Ovary (tissue), 9 donors: ENCODE data around the gene KCNJ3. TPM values are rescaled to one million over a fixed set of nuclear protein-coding genes. Genes with fewer than 3 reads are reported as not detected.

ENCODE experiments used
- DNase-seq, 5 donors: peaks; one replicate each; pipeline ENCODE4 v3.0.0-alpha.2; 2019 to 2020
- H3K27ac ChIP-seq, 2 donors: fragments of 200-600 bp; one replicate each; pipeline versions ENCODE4 v1.5.1 to v1.8.0; 2019 to 2022
- H3K27me3 ChIP-seq: fragments of 200-600 bp; one replicate; pipeline ENCODE4 v1.8.0; 2022
- H3K36me3 ChIP-seq: fragments of 200-600 bp; sonication (generic); one replicate; pipeline ENCODE4 v1.5.1; 2019
- H3K4me1 ChIP-seq: one replicate; pipeline ENCODE4 v1.8.1; 2013; ENCODE audit warnings: mild to moderate bottlenecking, moderate library complexity; ENCODE audit not compliant: insufficient read depth
- H3K4me3 ChIP-seq: fragments of 200-600 bp; sonication (generic); one replicate; pipeline ENCODE4 v1.5.1; 2017
- H3K9me3 ChIP-seq, 2 donors: fragments of 200-600 bp in 1 of 2; sonication (generic) in 1 of 2; one replicate each; pipeline versions ENCODE4 v1.5.1 to v1.8.1; 2013 to 2019; ENCODE audit warnings: mild to moderate bottlenecking in 1 of 2, moderate library complexity in 1 of 2
- CTCF ChIP-seq, 3 donors: fragments of 450-650 bp in 2 of 3; fragments of 200-600 bp in 1 of 3; IDR thresholded peaks; one replicate each; pipeline versions ENCODE4 v1.5.1 to v1.8.0; 2016 to 2022; ENCODE audit warnings: antibody characterized with exemption in 3 of 3, mild to moderate bottlenecking in 1 of 3
- EP300 ChIP-seq: sonication (generic); formaldehyde crosslinking; IDR thresholded peaks from one replicate; pipeline ENCODE4 v1.6.1; 2017; ENCODE audit warnings: antibody characterized with exemption
- POLR2A ChIP-seq: fragments of 450-650 bp; IDR thresholded peaks from one replicate; pipeline ENCODE4 v1.6.1; 2017; ENCODE audit warnings: antibody characterized with exemption, mild to moderate bottlenecking, moderate library complexity
- WGBS, 3 donors: extraction: QIAGEN DNeasy Blood & Tissue Kit in 1 of 3; methylation state at CpG; one replicate each; pipeline versions ENCODE4 v1.1.5 to v1.1.7; 2013 to 2017; 5-methylcytosine and 5-hydroxymethylcytosine counted together
- intact Hi-C, 4 donors: fragments of 100-400 bp; cut with DNase I; formaldehyde crosslinking; loops; one replicate each; pipeline versions ENCODE4 v1.11.0 to v1.15.1; 2022 to 2023
- polyA plus RNA-seq, 2 donors: library from polyadenylated mRNA; stranded (reverse); fragments of 200-250 nt in 1 of 2; fragments of 350-450 nt in 1 of 2; fragmentation: Illumina TruSeq in 1 of 2; extraction: RNeasy Lipid Tissue Mini Kit (QIAGEN cat#74804) in 1 of 2; gene quantifications; one replicate each; pipeline ENCODE4 v1.2.3, GENCODE V29; 2013 to 2014
- total RNA-seq, 7 donors: library from RNA; depleted of rRNA in 2 of 7; stranded (reverse); fragments of >200 nt in 2 of 7; fragmentation: NEBNext Ultra II Directional in 3 of 7; extraction: Animal tissue kit (Norgen Biotek cat#: 25700) in 3 of 7; gene quantifications; one replicate each; pipeline versions ENCODE4 v1.1.0 to v1.2.4, GENCODE V29; 2016 to 2023
- donor health status: DM: no; HTN: no; CAD: no; lungs with moderate emphysema.
- donor health status: DM: no; HTN: no; CAD: no.
- donor health status: Bipolar disorder and iron deficiency.
- donor health status: DM: yes; HTN: yes; CAD: no.
- donor health status: DM: no; HTN: no; CAD: no.
- donor health status: DM: yes; HTN: yes; CAD: no.

The KCNJ3 gene
- total and polyA plus RNA-seq, 9 donors, result under 0.01 to 1.4 (median 0.32) TPM; not detected in 3

GRCh38 chr2:154693741-154694340 is 4.7 kb upstream of the KCNJ3 start:
- DNase-seq, result no peak

GRCh38 chr2:154694881-154695280 is 3.6 kb upstream of the KCNJ3 start:
- intact Hi-C loops, result no loop called here
- WGBS, 3 donors, result 91 to 94% (median 92%) methylated on average over 3 of the region's 3 CpGs

More at GRCh38 chr2:154693741-154694340, 4.7 kb upstream of the KCNJ3 start:
- 39 to 46% (median 42%) methylated on average over 3 of the region's 3 CpGs for WGBS, 3 donors
- Histone ChIP-seq H3K4me1 (peaks cover 5% of the 10 kb centered on the region), H3K27me3 (no peaks in the 10 kb centered on the region), H3K27ac (no peak overlapping the region), H3K9me3 (no peaks in the 10 kb centered on the region), H3K36me3 (no peaks in the 10 kb centered on the region), H3K4me3 (no peak overlapping the region)
- TF ChIP-seq EP300 (no peak), CTCF (IDR thresholded peaks at IDR 0.05) (no peak), POLR2A (no peak)
- intact Hi-C loops, result no loop called here

GRCh38 chr2:154696369-154696768 is 2.1 kb upstream of the KCNJ3 start:
- Histone ChIP-seq H3K4me1 (peaks cover 6% of the 10 kb centered on the region), H3K36me3 (no peaks in the 10 kb centered on the region), H3K9me3 (no peaks in the 10 kb centered on the region), H3K27me3 (no peaks in the 10 kb centered on the region), H3K4me3 (no peak overlapping the region), H3K27ac (no peak overlapping the region)
- intact Hi-C loops, result no loop called here
- 60 to 69% (median 66%) methylated on average over 4 of the region's 4 CpGs for WGBS, 3 donors
- TF ChIP-seq EP300, result no peak
- TF ChIP-seq CTCF (IDR thresholded peaks at IDR 0.05), result no peak
- no peak for TF ChIP-seq POLR2A
- DNase-seq, result no peak

More at GRCh38 chr2:154694881-154695280, 3.6 kb upstream of the KCNJ3 start:
- Histone ChIP-seq H3K27me3 (no peaks in the 10 kb centered on the region), H3K9me3 (no peaks in the 10 kb centered on the region), H3K36me3 (no peaks in the 10 kb centered on the region), H3K4me3 (no peak overlapping the region), H3K4me1 (peaks cover 6% of the 10 kb centered on the region), H3K27ac (no peak overlapping the region)
- no peak for TF ChIP-seq POLR2A
- TF ChIP-seq CTCF (IDR thresholded peaks at IDR 0.05), result no peak
- no peak for TF ChIP-seq EP300
- no peak for DNase-seq

- intact Hi-C loops, result no loop called here
- WGBS, 3 donors, result 18 to 23% (median 19%) methylated on average over 8 of the region's 8 CpGs
- TF ChIP-seq POLR2A (no peak), CTCF (IDR thresholded peaks at IDR 0.05) (no peak)
- Histone ChIP-seq H3K9me3 (no peaks in the 10 kb centered on the region), H3K4me1 (peaks cover 6% of the 10 kb centered on the region), H3K36me3 (no peaks in the 10 kb centered on the region), H3K27ac (no peak overlapping the region), H3K4me3 (no peak overlapping the region), H3K27me3 (no peaks in the 10 kb centered on the region)
- no peak for DNase-seq
Observed at GRCh38 chr2:154696810-154697417, 1.6 kb upstream of the KCNJ3 start.
